GM18870 (cell line): Measurements from ENCODE around the gene FAM3A.

Experiments used
- ATAC-seq: cut with Tn5 transposase; IDR thresholded peaks from one replicate; pipeline ENCODE4 v1.9.1; 2021; ENCODE audit warnings: moderate library complexity; ENCODE audit not compliant: unreplicated experiment

Gene FAM3A

GRCh38 chrX:154481911-154482601 is 34.0 kb downstream of the FAM3A start:
- ATAC-seq = no peak

DNA sequence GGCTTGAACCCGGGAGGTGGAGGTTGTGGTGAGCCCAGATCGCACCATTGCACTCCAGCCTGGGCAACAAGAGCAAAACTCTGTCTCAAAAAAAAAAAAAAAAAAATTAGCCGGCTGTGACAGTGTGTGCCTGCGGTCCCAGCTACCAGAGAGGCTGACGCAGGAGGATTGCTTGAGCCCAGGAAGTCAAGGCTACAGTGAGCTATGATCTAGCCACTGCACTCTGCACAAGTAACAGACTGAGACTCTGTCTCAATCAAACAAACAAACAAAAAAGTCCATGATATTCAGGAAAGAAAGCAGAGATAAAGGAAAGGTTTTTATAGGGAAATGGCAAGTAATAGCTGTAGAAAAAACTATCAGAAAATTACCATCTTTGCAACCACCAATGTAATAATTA is 34.8 kb downstream of the FAM3A start:
- no peak for ATAC-seq

- ATAC-seq = peak; percentile 69
Measured at GRCh38 chrX:154478728-154479622, 37.1 kb downstream of the FAM3A start, which contains the start of gene LAGE3. LAGE3 (minus strand) TSS chrX:154479281; CDS start chrX:154478915, 366 bp downstream.

DNA sequence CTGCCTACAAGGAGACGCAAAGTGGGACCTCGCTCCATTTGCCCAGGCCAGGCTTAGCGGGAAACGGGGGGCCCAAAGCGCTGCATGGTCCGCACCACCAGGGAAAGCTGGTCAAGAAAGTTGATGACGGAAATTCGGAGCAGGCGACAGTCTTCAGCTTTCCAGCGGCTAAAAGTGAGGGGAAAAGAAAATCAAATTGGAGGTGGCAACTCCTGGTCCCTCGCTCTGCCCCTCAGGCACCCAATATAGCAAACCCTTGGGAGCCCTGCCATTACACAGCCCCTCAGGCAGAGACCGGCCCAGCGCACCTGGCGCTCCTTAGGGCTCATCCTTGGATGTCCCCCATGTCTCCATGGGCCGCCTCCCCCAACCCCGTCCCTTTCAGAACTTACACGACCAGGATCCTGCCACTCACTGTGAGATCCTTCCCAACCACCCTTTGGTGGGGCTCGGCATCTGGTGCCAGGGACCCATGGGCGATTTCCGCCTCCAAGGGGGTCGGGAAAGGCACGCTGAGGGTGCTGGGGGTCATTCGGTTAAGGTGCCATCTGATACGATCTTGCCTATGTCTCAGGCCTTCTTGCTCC is 38.0 kb downstream of the FAM3A start:
- no peak for ATAC-seq

DNA sequence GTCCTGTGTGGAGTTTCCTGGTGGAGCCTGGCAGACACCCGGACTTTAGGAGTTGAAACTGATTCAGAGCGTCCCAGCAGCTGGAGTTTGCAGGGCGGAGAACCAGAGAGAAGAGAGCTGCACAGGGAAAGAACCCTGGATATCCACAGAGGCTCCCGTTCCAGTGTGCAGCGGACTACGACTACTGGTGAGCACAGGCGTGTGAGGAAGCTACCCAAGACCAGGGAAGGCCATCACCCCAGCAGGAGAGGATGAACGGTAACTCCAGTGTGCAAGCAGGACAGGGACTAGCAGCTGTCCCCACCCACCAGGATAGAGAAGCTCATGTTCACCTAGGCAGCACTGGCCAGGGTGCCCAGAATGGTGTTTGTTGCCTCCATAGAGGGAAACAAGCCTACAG is 39.2 kb downstream of the FAM3A start:
- ATAC-seq = no peak

DNA sequence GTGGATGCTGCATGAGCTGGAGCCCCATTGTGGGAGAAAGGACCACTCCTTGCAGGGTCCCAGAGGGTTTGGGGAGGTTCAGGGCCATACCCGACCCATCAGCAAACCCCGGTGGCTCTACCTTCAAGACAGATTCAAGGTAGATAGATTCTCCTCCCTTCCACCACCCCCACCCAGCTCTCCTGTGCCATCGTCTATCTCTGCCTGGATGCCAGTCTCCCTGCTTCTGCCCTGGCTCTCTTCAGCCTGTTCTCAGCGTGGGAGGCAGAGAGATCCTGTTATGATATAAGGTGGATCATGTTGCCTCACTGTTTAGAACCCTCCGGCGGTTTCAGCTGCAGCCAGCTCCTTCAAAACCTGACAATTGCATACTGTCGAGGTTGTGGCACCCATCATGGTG is 42.3 kb downstream of the FAM3A start:
- no peak for ATAC-seq

GRCh38 chrX:154472685-154473632 is 43.1 kb downstream of the FAM3A start:
- no peak for ATAC-seq

DNA sequence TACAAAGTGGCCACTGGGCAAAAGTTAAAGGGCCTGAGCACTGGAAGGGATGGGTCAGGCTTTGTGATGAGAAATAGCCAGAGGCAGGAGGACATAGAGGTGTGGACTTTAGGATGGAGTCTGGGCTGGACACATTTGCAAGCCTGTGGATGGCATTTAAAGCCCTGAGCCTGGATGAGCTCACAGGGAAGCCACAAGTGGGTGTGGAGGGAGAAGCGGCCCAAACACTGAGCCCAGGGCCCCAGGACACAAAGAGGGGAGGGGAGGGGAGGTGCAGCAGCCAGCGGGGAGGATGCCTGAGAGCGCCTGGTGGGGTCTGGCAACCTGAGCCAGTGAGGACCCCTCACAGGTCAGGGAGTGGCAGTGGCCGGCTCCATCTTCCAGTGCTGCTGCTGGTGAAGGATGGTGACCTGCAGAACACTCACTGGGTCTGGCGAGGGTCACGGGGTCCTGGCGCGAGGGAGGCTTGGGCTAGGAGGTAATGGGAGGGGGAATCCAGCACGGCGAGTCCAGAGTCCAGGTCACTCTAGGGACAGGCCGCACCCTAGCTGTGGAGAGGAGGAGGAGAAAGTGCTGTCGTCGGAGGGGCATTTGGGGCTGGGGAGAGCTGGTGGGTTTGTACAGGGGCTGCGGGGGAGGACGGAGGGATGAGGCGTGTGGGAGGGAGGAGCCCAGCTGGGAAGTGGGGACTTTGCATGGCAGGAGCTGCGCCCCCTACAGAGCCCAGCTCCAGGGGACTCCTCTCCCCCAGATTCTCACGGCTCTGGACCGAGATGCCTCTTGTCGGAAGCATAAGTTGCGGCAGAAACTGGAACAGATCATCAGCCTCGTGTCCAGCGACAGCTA is 44.0 kb downstream of the FAM3A start:
- ATAC-seq = no peak

GRCh38 chrX:154470914-154471568 is 45.0 kb downstream of the FAM3A start:
- no peak for ATAC-seq

DNA sequence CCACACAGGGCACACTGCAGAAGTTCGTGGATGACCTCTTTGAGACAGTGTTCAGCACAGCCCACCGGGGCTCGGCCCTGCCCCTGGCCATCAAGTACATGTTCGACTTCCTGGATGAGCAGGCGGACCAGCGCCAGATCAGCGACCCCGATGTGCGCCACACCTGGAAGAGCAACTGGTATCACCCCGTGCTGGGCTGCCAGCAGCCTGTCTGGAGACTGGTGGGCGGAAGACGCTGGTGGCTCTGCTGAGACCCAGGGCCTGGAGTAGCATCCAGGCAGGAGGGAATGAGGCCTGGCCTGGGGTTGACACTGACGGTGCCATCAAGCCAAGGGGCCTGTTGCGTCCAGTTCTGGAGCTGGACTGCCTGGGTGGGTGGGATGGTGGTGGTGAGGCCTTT is 45.6 kb downstream of the FAM3A start:
- ATAC-seq = no peak

- no peak for ATAC-seq
Measured at GRCh38 chrX:154469880-154470279, 46.2 kb downstream of the FAM3A start.

- ATAC-seq = no peak
Measured at GRCh38 chrX:154469114-154469513, 46.9 kb downstream of the FAM3A start.

GRCh38 chrX:154468217-154468616 is 47.8 kb downstream of the FAM3A start:
- no peak for ATAC-seq

DNA sequence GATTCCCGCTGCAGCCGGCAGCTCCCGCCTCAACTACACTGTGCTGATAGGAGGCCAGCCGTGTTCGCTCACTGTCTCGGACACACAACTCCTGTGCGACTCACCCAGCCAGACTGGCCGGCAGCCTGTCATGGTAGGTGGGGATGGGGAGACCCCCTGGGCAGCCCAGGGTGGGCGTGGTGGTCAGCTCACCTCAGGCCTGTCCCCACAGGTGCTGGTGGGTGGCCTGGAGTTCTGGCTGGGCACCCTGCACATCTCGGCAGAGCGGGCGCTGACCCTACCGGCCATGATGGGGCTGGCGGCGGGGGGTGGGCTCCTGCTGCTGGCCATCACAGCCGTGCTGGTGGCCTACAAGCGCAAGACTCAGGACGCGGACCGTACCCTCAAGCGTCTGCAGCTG is 48.5 kb downstream of the FAM3A start:
- no peak for ATAC-seq

- no peak for ATAC-seq
Measured at GRCh38 chrX:154466907-154467306, 49.1 kb downstream of the FAM3A start.

GRCh38 chrX:154466036-154466435 is 50.0 kb downstream of the FAM3A start:
- ATAC-seq = no peak

DNA sequence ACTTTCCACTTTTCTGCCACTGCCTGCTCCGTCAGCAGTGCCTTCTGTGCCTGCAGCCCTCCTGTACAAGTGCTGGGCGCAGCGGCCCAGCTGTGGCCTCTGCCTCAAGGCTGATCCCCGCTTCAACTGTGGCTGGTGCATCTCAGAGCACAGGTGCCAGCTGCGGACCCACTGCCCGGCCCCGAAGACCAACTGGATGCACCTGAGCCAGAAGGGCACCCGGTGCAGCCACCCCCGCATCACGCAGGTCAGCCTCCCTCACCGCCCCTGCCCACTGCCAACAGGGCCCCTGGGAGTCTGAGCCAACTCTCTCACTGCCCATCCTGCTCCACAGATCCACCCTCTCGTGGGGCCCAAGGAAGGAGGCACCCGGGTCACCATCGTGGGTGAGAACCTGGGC is 50.4 kb downstream of the FAM3A start:
- no peak for ATAC-seq

DNA sequence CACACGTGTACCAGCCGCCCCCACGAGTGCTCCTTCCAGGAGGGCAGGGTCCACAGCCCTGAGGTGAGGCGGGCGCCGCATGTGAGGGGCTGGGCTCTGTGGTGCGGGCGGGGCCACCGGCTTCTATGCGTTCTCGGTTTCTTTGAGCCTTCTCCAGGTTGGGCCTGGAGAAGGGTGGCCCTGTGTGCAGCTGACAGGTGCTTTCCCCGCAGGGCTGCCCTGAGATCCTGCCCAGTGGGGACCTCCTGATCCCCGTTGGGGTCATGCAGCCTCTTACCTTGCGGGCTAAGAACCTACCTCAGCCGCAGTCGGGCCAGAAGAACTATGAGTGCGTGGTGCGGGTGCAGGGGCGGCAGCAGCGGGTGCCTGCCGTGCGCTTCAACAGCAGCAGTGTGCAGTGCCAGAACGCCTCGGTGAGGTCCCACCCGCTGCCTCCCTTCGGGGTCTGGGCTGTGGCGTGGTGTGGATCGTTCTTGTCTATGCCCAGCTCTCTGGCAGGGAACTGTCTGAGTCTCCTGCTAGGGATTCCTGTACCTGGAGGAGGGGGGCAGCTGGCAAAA is 51.1 kb downstream of the FAM3A start:
- ATAC-seq = no peak

DNA sequence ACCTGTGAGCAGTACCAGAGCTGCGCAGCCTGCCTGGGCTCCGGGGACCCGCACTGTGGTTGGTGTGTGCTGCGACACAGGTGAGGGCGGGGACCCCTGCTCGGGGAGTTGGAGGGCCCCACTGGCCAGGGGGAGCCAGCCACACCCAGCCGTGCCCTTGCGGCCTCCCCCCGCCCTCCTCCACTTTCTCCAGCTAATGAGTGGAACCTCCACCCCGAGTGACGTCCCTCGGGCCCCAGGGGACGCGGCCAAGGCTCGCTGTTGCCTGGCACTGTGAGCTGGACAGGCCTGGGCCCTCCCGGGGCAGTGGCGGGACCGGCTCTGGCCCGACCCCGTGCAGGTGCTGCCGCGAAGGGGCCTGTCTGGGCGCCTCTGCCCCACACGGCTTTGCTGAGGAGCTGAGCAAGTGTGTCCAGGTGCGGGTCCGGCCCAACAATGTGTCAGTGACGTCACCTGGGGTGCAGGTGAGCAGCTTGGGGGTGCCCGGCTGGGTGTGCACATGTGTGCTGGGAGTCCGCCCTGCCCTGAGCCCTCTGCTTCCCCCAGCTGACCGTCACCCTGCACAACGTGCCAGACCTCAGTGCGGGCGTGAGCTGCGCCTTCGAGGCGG is 52.3 kb downstream of the FAM3A start:
- no peak for ATAC-seq
